HG03045 (cell line): ENCODE measurements around the gene GNB1.
"Not testable (repeated sequence)": the region's sequence is repeated elsewhere in the genome, so short reads cannot be mapped to it uniquely, and the experiment has no call there.

ENCODE experiments used
- ATAC-seq: cut with Tn5 transposase; IDR thresholded peaks from one replicate; pipeline ENCODE4 v1.9.1; 2021; ENCODE audit warnings: mild to moderate bottlenecking, moderate library complexity; ENCODE audit not compliant: unreplicated experiment

GNB1 gene

DNA sequence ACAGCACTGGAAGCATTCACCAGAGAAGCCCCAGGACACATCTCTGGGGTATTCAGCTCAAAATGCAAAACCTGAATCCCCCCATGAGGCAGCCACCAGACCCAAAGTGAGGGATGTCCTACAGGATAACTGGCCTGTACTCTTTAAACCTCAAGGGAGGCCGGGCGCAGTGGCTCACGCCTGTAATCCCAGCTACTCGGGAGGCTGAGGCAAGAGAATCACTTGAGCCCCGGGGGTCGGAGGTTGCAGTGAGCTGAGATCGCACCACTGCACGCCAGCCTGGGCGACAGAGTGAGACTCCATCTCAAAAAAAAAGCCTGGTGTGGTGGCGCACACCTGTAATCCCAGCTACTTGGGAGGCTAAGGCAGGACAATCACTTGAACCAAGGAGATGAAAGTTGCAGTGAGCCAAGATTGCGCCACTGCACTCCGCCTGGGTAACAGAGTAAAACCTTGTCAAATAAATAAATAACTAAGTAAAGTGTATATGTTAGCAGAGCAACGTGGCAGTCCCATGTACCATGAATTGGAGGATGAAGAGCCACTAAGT, 29.1 kb downstream of the GNB1 start:
- ATAC-seq = not testable (repeated sequence)

DNA sequence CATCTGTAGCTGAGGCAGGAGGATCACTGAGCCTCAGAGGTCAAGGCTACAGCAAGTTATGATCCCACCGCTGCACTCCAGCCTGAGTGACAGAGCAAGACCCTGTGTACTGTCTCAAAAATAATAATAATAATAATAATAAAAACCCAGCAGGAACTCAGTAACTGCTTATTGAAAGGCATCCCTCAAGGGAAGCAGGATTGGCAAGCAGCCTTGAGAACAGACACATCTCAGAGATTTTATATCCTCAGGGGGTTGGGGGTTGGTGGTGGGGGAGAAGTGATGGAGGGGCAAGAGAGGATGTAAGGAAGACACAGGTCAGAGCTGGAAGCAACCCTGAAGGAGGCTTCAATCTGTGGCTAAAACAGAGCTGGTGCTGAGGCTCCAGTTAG, 29.6 kb downstream of the GNB1 start:
- ATAC-seq = no peak

DNA sequence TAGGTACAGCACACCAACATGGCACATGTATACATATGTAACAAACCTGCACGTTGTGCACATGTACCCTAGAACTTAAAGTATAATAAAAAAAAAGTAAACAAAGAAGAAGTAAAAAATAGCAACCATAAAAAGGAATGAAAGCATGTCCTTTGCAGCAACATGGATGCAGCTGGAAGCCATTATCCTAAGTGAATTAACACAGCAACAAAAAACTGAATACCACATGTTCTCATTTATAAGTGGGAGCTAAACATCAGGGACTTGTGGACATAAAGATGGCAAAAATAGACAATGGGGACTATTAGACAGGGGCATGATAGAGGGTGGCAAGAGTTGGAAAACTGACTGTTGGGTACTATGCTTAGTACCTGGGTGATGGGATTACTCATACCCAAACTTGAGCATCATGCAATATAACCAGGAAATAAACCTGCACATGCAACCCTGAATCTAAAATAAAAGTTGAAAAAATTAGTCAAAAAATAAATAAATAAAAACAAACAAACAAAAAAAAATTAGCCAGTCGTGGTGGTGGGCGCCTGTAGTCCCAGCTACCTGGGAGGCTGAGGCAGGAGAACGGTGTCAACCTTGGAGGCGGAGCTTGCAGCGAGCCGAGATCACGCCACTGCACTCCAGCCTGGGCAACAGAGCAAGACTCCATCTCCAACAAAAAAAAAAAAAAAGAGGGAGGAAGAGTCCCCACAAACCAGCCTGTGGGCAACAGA, 30.8 kb downstream of the GNB1 start:
- not testable (repeated sequence) for ATAC-seq

DNA sequence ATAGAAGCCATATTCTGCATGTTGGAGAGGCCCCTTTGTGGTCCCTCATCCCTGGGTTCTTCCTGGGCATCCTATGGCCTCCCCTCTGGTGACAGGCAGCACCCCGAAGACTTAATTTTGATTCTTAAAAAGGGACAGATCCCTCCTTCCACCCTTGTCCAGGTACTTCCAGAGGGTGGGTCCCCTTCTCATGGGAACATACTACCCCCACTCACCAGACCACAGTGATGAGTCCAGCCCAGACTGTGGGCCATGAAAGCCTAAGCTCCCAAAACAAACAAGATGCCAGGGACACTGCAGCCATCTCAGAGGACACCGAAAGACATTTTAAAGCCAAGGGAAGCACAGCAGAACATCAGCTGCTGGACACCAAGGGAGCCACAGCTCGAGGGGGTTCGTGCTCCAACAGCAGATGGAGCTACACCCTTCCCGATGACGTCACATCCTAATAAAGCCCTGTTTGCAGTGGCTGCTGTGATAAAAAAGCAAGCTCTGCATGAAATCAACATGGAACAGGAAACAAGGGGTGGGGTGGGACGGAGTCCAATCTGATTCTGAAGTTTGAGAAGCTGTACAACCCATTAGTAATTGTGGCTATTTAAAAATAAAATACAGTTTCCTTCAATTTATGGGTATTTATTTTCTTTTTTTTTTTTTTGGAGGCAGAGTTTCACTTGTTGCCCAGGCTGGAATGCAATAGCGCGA, 32.4 kb downstream of the GNB1 start:
- ATAC-seq = no peak

DNA sequence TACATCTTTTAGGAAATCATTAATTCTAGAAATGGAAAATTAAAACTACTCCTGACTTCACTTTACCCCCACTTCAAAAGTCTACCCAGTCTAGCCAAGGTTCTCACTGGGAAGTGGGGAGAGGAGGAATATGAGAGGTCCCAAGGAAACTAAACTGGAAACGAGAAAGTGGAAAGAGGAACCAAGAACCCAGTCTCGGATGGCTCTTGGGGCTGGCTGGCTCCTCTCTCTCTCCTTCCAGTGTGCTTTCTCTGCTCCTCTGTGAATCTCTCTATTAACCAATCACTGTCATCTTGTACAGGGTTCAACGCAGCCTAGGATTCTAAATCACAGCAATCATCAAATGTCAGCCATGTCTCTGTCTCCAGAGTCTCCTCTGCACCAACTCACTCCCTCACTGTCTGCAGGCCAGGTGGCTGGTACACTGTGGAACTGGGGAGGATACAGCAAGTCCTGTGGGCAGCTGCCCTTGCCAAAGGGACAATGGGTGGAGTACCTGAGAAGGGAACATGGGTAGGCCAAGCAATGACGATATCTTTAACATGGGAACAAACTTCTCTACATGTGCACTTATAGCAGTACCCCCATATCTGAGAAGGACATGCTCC, 33.7 kb downstream of the GNB1 start:
- no peak for ATAC-seq

DNA sequence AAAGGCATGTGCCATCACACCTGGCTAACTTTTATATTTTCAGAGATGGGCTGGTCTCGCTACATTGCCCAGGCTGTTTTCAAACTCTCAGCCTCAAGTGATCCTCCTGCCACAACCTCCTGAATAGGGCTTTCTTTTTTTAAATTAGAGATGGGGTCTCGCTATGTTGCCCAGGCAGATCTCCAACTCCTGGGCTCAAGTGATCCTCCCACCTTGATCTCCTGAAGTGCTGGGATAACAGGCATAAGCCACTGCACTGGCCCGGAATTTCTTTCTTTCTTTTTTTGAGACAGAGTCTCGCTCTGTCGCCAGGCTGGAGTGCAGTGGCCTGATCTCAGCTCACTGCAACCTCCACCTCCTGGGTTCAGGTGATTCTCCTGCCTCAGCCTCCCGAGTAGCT, 34.7 kb downstream of the GNB1 start:
- not testable (repeated sequence) for ATAC-seq

DNA sequence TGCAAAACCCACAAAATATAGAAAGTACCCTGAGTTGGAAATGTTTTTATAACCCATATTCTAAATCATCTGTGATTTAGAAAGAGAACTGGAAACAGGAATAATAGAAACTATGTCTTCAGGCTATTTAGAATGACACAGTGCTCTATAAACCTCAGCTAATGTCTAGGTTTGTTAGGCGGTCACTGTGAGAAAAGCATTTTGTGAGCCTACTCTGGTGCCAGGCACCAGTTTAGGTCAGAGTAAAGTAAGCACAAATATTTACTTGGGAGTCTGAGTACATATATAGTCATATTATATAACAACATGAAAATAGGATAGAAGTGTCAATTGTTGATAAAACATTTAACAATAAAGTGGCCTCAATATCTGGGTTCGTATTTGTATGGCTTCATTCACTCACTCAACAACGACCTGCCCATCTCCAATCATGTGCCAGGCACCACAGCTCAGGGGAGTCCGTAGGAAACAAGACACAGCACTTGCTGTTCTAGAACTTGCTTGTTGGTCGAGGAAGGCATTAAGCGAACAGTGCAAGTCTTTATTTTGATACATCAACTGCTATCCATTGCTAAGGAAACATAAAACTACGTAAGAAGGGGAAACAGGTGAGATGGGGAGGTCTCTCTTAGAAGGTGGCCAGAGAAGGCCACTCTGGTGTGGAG, 37.2 kb downstream of the GNB1 start:
- ATAC-seq = no peak

DNA sequence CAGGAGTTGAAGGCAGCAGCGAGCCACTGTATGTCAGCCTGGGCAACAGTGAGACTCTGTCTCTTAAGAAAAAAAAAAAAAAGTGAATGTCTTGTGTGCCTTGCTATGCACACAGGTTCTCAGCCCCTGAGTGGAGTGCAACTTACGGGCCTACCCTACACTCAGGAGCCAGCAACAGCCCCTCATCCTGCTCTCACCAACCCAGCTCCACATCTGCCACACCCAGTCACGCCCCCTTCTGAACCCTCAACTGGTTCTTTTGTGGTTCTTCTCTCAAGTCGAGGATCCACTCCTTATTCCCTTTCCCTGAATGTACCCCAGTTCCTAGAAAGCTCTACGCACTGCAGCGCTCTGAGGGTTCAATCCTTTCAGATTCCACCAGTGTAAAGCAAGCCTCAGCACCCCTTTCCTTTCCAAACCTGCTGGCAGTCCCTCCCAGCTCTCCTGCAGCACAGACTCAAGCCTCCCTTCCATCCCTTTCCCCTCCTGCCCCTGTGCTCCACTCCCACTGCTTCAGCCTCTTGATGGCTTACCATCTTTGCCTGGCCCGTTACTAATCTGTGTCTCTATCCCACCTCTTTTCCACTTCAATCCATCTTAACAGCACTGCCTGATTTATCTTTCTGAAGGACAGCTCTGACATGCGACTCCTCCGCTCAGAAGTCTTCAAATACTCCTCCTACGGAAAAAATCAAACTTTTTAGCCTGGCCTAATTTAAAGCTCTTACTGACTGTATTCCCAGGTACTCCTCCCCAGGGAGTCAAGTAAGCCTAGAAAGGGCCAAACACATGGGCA, 38.1 kb downstream of the GNB1 start:
- no peak for ATAC-seq

DNA sequence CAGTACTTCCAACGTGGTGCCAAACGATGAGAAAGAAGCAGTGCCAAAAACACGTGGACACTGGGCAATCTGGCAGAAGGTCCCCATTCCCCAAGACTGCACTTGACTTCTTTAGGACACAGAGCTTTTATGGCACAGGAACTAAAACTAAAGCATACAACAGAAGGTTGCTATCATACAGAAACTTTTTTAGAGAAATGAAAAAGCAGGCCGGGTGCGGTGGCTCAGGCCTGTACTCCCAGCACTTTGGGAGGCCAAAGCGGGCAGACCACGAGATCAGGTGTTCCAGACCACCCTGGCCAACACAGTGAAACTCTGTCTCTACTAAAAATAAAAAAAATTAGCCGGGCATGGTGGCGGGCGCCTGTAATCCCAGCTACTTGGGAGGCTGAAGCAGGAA, 43.0 kb downstream of the GNB1 start:
- no peak for ATAC-seq

DNA sequence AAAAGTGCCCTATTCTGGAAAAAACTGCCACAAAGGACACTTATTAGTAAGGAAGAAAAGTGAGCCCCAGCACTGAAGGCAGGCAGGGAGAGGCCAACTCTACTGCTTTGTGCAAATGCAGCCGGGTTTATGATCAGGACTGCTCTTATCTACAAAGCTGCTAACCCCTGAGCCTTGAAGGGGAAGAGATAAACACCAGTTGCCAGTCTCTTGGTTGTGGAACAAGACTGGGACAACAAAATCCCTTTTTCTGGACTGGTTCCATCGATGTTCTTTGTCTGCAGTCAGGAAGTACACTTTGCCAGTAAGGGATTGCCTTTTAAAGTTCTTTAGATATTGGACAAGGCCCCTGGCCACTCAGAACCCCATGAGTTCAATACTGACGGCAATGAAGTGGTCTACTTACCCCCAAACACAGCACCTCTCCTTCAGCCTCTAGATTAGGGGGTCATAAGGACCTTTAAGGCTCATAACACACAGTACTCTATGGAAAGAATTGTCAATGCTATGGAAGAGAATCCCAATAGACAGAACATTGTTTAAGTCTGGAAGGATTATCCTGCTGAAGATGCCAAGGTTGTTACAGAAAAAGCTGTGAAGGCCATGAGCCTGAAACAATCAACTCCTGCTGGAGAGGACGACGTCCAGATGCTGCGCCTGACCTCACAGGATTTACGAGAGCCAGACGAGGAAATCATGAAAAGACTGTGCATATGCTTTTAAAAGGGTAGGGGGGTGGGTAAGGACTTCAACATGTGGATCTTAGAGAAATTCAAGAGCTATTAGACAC, 43.6 kb downstream of the GNB1 start:
- ATAC-seq = no peak

DNA sequence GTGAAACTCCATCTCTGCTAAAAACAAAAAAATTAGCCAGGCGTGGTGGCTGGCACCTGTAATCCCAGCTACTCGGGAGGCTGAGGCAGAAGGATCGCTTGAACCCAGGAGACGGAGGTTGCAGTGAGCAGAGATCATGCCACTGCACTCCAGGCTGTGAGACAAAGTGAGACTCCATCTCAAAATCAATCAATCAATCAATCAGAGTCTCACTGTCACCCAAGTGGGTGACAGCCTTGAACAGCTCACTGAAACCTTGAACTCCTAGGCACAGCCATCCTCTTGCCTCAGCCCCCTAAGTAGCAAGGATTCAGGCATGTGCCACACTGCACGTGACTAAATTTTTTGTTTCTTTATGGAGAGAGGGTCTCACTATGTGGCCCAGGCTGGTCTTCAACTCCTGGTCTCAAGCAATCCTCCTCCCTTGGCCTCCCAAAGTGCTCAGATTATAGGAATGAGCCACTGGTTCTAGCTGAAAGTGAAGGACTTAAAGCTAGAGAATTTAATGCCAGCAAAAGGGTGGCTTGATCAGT, 44.4 kb downstream of the GNB1 start:
- no peak for ATAC-seq

DNA sequence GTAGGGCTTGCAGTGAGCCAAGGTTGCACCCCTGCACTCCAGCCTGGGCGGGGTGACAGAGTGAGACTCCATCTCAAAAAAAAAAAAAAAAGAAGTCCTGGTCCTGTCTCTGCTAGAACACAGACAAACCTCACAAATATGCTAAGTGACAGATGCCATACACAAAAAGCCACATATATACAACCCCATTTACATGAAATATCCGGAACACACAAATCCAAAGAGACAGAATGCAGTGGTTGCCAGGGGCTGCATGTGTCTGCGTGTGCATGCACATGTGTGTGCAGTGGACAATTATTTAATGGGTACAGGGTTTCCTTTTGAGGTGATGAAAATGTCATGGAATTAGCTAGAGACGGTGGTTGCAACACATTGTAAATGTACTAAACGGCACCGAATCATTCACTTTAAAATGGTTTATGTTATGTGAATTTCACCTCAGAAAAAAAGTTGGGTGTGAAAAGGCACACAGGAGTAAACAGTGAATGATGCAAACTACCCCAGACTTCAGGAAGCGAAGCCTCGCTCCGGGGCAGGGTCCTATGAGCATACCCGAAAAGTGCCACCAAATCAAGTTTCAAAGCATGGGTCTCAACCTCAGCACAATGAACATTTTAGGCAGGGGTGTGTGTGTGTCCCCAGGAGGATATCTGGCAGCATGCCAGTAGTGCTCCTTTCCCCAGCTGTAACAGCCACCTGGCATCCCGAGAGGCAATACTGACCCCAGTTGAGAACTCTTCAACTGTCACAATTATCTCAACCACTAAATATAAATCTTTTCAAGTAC, 48.3 kb downstream of the GNB1 start:
- no peak for ATAC-seq

DNA sequence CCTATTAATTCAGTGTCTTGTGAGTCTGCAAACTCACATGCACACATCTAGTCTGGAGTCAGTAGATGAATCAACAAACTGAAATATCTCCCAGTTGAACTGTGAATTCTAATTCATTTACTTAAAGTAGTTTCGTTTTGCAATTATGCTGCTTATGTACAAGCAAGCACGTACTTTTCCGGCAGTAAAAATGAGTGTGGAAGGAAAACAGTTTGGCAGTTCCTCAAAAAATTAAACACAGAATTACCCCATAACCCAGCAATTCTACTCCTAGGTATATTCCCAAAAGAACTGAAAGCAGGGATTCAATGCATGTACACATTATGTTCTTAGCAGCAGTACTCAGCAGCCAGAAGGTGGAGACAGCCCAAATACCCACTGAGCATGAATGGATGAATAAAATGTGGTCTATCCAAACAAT, 49.3 kb downstream of the GNB1 start:
- no peak for ATAC-seq

DNA sequence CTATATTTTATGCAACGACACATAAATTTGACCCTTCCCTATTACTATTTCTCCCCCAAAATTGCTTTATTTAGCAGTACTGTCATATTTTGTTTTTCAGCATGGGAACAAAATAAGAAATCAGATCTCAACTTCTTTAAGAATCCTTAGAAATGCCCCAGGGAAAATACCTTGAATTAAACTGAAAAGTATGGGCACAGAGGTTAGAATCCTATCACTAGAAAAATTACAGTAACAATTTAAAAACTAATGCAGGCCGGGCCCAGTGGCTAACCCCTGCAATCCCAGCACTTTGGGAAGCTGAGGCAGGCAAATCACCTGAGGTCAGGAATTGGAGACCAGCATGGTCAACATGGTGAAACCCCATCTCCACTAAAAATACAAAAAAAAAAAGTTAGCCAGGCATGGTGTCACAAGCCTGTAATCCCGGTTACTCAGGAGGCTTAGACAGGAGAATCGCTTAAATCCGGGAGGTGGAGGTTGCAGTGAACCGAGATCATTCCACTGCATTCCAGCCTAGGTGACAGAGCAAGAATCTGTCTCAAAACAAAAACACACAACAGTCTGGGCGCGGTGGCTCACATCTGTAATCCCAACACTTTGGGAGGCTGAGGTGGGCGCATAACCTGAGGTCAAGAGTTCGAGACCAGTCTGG, 51.4 kb downstream of the GNB1 start:
- ATAC-seq = no peak

DNA sequence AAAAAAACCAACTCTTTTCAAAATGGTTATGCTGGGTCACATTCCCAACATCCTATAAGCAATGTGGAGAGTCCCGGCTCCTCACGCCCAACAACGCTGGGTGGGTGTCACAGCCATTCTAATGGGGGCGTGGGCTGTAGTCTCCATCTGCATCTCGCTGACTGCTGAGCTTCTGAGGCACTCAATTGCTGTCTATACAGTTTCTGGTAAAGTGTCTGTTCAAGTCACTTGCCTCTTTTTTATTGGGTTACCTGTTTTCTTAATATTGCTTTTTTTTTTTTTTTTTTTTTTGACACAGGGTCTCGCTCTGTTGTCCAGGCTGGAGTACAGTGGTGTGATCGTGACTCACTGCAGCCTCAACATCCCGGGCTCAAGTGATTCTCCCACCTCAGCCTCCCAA, 54.8 kb downstream of the GNB1 start:
- ATAC-seq = no peak

DNA sequence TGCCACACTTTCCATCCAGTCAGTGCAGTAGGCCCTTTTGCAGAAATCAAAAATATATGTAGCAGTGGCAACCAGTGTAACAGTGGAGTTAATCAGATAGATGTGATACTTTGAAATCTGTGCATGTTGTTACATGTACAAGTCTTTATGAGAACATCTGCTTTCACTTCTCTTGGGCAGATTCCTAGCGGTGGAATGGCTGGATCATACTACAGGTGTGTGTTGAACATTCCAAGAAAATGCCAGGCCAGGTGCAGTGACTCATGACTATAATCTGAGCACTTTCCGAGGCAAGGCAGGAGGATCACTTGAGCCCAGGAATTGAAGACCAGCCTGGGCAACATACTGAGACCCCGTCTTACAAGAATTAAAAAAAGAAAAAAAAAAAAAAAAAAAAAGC, 55.3 kb downstream of the GNB1 start:
- ATAC-seq = no peak

DNA sequence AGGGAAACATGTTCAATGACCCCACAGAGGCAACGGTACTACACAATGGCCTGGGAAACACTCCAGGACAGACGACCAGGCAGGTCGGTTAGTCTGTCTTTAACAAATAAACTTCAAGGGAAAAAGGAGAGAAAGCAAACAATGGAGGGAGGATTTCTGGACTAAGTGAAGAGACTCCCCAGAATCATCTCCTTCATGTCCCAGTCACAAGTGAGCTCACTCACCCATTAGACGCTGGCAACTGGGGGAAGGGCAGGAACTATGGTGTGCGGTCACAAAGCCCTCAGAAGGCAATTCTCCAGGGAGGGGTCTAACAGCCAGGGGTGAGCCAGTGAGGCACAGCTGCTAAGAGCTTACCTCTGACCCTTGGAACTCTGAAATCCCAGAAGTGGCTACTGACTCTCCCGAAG, 57.0 kb downstream of the GNB1 start:
- no peak for ATAC-seq

DNA sequence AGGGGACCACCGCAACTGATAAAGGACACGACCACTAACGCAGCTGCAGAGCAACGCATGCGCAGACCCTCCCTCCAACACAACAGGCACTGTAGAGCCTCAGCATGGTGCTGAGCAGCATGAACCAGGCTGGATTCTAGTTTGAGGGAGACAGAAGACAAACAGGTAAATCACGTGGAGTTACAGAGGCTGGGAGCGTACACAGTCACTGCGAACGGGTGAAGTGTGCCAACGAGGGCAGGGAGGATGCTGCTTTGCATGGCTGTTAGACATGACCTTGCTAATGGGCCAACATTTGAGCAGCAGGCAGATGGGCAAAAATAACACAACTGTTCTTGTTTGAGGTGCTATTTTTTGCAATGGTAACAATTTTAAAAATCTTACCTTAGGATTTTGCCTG, 57.4 kb downstream of the GNB1 start:
- no peak for ATAC-seq
